Measurements from ENCODE around the gene B4GALT2.
A peak's percentile ranks its signal among the peaks of the same experiment; 100 is the strongest.

The B4GALT2 gene, protein sequence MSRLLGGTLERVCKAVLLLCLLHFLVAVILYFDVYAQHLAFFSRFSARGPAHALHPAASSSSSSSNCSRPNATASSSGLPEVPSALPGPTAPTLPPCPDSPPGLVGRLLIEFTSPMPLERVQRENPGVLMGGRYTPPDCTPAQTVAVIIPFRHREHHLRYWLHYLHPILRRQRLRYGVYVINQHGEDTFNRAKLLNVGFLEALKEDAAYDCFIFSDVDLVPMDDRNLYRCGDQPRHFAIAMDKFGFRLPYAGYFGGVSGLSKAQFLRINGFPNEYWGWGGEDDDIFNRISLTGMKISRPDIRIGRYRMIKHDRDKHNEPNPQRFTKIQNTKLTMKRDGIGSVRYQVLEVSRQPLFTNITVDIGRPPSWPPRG

DNA sequence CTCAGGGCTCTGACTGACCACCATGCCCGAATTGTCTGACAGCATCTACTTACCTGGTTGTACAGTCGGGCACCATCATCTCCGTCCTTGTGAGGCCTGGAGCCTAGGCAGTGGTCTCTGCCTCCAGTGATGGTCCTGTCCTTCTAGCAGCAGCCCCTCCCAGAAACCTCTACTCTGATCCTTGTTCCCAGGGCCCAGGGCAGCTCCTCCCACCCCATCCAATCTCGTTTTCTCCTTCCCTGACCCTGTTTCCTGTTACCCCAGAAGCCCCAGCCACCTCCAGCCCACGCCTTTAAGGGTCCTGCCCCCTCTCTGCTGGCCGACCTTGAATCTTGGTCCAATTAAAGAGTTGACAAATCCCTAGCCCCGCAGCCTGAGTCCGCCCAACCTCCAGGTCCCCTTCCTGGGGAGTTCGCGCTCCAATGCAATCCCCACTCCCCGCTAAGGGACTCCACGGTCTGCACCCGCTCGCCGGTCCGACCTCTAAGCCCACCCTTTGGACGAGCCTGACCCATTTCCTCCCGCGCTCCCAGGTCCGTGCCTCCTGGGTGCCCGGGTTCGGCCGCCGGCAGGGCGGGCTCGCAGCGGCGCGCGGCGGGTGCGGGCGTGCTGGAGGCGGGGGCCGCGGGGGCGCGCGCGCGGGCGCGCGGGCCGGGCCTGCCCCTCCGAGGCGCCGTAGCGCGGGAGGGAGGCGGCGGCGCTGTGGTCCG, at the start of gene B4GALT2:
Gene B4GALT2, plus strand, starts transcription at position 660 of the 710 bp plus-strand sequence. CDS start 1,951 bp downstream, outside the sequence.
- DNase-seq: peak; percentile 57

DNA sequence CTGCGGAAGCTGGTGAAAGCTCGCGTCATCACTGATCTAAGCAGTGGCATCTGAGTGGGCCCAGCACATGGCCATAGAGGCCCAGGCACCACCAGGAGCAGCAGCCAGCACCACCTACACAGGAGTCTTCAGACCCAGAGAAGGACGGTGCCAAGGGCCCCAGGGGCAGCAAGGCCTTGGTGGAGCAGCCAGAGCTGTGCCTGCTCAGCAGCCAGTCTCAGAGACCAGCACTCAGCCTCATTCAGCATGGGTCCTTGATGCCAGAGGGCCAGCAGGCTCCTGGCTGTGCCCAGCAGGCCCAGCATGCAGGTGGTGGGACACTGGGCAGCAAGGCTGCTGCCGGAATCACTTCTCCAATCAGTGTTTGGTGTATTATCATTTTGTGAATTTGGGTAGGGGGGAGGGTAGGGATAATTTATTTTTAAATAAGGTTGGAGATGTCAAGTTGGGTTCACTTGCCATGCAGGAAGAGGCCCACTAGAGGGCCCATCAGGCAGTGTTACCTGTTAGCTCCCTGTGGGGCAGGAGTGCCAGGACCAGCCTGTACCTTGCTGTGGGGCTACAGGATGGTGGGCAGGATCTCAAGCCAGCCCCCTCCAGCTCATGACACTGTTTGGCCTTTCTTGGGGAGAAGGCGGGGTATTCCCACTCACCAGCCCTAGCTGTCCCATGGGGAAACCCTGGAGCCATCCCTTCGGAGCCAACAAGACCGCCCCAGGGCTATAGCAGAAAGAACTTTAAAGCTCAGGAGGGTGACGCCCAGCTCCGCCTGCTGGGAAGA, 48.7 kb upstream of the B4GALT2 start:
- no peak for DNase-seq

DNA sequence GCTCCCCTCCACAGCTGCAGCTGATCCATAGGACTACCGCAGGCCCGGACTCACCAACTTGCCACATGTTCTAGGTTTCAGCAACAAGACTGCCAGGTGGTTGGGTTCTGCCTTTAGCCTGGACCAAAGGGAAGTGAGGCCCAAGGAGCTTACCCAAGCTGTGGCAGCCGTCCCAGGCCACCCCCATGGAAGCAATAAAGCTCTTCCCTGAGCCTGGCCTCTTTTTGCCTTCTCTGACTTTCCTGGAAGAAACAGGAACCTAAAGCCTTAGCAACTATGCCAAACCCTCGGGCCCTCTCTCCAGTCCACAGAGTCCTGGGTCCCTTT, 48.1 kb upstream of the B4GALT2 start:
- no peak for DNase-seq

DNA sequence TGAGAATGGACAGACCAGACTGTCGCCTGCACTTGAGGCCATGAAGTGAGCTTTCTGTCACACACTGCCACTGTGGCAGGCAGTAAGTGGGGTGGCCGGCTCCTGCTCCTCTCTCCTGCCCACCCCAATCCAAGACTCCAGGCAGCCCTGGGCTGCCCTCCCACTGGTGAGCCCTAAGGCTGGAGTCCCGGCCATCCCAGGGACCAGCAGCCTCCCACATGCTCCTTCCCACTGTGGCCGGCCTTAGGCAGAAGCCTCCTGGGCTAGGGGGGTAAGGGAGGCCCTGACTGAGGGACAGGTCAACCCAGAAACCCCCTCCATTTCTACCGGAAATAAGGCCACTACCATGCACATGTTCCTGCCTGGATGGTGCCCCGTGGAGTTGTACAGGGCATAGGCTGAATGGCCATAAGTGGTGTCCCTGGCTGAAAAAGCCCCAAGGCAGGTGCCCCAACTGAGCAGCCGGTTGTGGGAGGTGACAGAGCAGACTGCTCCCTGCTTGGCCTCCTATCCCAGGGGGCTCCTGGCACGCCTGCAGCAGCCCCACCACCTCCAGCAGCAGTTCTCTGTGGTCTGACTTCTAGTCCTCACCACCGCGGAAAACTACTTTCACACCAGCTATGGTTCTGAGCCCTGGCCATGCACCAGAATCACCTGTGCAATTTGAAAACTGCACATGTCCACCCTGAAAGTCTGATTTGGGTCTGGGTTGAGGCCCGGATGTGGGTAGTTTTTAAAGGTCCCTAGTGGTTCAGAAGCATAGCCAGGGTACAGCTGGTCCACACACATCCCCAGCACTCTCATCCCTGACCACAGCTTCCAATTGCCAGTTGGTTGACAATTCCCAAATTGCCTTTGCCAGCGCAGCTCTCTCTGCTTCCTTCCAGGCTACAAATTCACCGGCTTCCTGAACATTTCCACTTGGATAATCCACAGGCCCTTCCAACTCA, 47.0 kb upstream of the B4GALT2 start:
- DNase-seq: no peak

DNA sequence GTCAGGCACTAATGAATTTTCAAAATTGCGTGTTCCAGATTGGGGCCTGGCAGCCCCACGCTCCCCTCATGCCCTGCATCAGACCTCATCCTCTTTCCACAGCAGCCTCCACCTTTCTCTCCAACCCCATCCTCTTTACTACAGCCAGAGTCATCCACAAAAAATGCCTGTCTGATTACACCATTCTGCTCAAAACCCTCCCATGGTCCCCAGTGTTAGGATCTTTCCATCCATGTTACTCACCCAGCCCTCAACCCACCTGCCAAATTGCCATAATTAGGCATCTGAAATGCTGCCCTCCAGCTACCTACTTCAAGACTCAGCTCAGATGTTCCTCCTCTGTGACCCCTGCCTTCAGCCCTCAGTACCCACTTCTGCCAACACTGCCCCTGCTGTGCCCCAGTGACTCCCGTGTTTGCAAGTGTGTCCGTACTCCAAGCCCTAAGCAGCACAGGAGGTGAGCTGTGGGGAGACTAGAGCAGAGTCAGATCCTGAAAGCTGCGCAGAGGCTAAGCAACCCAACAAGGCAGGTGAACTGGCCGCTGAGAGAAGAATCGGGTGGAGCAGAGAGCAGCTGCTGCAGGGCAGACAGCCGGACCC, 46.1 kb upstream of the B4GALT2 start:
- DNase-seq: peak; percentile 87

DNA sequence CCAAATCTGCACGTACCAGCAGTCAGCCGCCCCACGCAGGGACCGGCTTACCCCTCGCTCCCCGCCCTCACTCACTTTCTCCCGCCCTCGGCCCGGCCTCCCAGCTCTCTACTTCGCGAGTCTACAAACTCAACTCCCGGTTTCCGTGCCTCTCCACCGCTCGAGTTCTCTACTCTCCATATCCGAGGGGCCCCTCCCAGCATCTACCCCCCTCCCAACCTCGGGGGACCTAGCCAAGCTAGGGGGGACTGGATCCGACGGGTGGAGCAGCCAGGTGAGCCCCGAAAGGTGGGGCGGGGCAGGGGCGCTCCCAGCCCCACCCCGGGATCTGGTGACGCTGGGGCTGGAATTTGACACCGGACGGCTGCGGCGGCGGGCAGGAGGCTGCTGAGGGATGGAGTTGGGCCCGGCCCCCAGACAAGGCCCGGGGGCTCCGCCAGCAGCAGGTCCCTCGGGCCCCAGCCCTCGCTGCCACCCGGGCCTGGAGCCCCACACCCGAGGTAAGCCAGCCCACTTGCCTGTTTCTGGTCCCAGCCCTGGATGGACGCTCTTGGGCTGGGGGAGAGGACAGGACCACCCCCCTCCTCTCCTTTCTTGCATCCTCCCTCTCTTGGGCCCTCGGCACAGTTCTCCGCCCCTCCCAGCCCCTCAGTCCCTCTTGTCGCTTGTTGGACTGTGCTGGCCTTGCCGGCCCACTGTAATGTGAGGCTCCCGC, 45.5 kb upstream of the B4GALT2 start, which contains the start of gene ARTN:
Gene ARTN, plus strand, starts transcription at position 416 of the 715 bp plus-strand sequence. CDS start 1,856 bp downstream, outside the sequence.
- DNase-seq: peak; percentile 35

DNA sequence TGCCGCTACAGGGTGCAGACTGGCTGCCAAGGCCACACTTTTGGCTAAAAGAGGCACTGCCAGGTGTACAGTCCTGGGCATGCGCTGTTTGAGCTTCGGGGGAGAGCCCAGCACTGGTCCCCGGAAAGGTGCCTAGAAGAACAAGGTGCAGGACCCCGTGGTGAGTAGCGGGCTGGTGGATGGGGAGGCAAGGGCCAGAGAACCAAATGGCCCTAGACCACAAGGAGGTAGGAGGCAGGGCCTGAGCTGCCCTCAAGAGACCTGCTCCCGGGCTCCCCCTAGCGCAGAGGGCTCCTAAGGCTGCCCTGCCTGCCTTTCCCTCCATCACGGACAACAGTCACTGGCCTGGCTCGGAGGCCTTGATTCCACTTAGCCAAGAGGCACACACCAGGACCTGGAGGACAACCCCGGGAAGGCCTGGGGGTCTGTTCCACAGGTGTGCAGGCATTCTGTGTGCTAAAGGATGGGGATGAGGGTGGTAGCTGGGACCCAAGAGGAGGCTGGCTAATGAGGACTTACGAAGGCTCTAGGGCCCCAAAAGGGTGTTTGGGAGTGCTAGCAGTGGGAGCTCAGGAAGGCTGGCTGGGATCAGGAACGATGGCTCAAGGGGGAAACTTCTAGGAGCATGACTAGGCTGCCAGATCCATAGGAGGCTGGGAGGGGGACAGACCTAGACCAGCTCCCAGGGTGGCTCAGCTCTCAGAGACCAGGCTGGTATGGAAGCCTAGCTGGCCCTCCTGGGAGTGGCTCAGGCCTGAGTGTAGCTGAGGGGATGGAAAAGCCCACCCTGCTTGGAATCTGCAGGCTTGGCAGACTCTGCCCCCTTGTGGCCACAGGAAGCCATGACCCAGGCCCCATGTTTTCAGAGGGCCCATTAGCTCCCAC, 44.7 kb upstream of the B4GALT2 start:
- DNase-seq: peak; percentile 67

DNA sequence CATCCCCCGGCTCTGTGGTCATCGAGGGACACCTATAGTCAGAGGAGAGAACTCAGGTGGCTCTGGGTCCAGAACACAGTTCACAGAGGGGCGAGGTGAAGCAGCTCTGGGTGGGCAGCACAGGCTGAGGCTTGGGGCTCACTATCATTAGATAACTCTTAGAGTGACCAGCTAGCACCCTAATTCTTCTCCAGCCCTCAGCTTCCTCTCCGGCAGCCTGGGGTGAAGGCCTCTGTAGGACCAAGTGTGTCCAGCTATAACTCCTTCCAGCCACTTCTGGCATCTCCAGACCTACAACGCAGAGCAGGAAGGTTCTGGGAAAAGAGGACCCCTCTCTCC, 44.1 kb upstream of the B4GALT2 start:
- no peak for DNase-seq

DNA sequence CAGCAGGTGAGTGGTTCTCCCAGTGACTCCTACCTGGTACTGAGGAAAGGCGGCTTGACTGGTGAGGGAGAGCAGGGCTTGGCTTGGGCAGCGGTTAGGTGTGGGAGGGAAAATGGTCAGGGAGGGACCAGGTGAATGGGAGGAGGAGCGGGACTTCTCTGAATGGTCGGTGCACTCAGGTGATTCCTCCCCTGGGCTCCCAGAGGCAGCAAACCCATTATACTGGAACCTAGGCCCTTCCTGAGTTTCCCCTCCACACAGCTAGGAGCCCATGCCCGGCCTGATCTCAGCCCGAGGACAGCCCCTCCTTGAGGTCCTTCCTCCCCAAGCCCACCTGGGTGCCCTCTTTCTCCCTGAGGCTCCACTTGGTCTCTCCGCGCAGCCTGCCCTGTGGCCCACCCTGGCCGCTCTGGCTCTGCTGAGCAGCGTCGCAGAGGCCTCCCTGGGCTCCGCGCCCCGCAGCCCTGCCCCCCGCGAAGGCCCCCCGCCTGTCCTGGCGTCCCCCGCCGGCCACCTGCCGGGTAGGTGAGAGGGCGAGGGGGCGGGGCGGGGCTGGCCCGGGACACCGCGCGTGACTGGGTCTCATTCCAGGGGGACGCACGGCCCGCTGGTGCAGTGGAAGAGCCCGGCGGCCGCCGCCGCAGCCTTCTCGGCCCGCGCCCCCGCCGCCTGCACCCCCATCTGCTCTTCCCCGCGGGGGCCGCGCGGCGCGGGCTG, 43.1 kb upstream of the B4GALT2 start:
- DNase-seq: no peak

DNA sequence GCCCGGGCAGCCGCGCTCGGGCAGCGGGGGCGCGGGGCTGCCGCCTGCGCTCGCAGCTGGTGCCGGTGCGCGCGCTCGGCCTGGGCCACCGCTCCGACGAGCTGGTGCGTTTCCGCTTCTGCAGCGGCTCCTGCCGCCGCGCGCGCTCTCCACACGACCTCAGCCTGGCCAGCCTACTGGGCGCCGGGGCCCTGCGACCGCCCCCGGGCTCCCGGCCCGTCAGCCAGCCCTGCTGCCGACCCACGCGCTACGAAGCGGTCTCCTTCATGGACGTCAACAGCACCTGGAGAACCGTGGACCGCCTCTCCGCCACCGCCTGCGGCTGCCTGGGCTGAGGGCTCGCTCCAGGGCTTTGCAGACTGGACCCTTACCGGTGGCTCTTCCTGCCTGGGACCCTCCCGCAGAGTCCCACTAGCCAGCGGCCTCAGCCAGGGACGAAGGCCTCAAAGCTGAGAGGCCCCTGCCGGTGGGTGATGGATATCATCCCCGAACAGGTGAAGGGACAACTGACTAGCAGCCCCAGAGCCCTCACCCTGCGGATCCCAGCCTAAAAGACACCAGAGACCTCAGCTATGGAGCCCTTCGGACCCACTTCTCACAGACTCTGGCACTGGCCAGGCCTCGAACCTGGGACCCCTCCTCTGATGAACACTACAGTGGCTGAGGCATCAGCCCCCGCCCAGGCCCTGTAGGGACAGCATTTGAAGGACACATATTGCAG, 42.4 kb upstream of the B4GALT2 start:
- peak; percentile 44 for DNase-seq

DNA sequence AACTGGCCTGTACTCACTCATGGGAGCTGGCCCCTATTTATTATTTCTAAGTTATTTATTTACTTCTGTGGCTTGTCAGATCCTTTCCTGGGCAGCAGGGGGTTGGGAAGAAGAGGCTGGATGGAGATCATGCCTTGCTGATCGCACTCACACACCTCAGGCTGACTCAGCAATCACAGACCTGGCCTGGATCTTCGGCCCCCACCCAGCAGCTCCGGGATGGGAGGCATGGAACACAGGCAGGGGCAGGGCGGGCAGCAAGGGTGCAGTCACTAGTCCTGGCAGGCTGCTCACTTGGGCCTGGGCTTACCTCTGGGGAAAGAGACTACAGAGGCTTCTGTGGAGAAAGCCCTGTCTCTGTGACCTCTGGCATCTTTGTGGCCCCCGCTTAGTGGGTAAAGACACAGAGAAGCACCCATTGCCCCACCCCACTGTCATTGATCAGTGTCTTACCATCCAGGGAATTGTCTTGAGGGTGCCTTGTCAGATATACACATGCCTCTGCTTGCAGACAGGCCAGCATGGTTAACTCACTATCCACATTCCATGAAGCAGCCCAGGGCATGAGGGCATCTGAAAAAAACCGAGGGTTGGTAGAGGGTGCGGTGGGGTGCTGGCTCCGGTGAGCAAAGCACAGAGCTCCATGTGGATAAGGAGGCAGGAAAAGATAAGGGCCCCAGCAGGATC, 41.7 kb upstream of the B4GALT2 start:
- no peak for DNase-seq

DNA sequence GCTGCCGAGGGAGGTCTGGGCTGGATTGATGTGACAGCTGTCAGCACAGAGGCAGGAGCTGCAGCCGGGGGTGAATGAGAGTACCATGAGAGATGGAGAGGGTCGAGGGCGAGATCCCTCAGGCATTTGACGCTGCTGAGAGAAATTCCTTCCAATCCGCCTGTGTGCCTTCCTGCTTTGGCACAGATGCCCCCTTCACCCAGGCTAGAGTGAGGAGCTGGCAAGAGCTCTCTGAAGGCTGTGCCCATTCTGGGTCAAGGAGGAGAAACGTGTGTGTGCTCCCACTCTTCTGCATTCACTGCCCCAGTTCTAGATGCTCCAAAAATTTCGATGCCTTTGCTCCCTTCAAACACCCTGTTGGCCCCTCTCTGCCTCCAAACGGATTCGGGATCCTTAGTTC, 40.6 kb upstream of the B4GALT2 start:
- no peak for DNase-seq

DNA sequence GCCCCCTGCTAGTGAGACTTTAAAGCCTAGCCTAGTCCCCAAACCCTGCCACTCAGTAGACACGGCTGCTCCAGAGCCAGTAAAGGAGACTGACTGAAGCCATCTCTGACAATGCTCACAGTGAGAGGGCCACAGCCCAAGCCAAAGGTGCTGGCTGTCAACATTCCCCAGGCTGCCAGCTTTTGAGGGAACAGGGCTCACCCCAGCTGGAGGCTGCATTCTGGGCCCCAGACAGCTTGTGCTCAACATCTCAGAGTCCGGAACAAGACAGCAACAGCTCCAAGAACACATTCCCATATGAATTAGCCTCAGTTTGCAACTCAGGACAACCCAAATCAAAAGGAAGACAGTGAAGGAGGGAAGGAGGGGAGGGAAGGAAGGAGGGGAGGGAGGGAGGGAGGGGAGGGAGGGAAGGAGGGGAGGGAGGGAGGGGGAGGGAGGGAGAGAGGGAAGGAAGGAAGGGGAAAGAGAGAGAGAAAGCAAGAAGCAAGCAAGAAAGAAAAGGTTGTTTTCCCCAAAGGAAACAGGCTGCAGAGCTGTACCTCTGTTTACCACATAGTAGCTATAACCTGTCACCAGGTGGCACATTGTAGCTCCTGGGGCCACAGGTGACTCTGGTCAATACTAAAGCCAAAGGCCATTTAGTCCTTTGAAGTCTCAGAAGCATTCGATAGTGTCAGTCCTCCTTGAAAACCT, 40.0 kb upstream of the B4GALT2 start:
- no peak for DNase-seq

DNA sequence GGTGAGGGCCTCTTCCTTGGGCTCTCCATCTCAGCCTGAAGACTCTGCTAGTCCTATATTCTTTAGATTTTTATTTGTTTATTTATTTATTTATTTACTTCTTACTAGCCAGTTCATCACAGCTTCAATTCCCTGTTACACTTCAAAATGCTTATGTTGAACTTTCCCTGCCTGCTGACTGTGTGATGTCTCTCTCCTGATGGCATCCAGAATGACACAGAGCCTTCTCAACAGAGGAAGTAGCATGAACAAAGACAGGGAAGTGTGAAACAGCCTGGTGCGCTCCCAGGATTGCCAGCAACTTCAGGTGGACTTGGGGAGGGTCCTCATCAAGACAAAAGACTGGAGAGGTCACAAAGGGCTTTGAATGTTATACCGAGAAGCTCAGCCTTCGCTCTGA, 36.6 kb upstream of the B4GALT2 start:
- DNase-seq: no peak

DNA sequence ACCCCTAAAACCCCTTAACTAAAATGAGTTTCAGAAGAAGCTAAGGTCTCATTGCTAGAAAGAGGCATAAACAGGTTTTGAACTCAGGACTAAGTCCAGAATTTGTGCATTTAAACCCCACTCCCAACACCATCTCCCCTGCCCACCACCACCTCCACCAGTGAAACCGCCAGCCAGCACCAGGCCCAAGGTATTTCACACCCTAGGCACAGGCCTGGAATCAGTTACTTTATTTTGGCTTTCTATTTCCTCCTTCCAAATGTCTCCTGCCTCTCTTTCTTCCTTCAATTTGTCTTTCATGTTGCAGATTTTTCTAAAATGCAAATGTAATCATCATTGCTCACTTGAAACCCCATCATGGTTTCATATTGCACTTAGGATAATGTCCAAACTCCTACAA, 34.1 kb upstream of the B4GALT2 start:
- no peak for DNase-seq

DNA sequence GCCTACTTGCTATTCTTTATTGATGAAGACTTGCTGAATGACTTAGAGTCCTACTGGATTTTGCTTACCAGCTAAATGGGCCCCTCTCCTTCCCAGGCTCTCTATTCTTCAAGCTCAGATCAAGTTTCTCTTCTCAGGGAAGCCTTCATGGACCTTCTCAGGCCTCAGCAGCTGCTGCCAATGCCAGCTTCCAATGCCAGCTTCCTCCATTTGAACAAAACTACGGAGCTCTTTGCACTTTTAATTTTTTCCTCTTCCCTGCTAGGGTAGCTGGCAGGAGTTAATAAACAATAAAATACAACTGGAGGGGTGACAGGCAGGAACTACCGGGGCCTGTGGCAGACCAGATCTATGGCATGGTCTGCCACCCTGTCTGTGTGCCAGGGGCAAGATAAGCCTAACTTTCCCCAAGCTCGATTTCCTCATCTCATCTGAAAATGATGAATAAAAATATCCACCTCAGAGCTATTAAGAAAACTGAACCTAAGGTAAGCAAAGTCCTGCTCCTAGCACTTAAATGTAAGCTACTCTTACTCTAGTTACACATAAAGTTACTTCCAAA, 33.3 kb upstream of the B4GALT2 start:
- DNase-seq: no peak

Data from EL (cell line).